OCI-LY7 (cell line): ENCODE results near the gene SPATA4. TPM values are rescaled to one million over a fixed set of nuclear protein-coding genes. Genes with fewer than 3 reads are reported as not detected.

Experiments
- BruUV-seq: library from RNA; stranded (reverse); fragments of 400-500 nt; replicated peaks from 2 replicates; lab custom pipeline; 2021; lab: Mats Ljungman, UMichigan
- CTCF ChIA-PET: fragments of 300-600 bp; sonication (Branson Sonifier 250); formaldehyde crosslinking; loops from one replicate; lab custom pipeline; 2022; ENCODE audit warnings: antibody characterized with exemption; ENCODE audit not compliant: unreplicated experiment; lab: Charles Lee
- POLR2A ChIA-PET: fragments of 300-600 bp; sonication (Branson Sonifier 250); formaldehyde crosslinking; loops from one replicate; lab custom pipeline; 2022; ENCODE audit warnings: antibody characterized with exemption; lab: Charles Lee
- DNase-seq: peaks from one replicate; pipeline ENCODE4 v3.0.0-alpha.2; 2015; ENCODE audit warnings: low spot score
- H2AFZ ChIP-seq: fragments of 200-600 bp; sonication (generic), shearing (Covaris generic); 2 replicates; pipeline ENCODE4 v1.6.1; 2014; ENCODE audit warnings: mild to moderate bottlenecking, antibody characterized with exemption, low read length, moderate library complexity
- H3K27ac ChIP-seq: fragments of 200-600 bp; sonication (generic); 2 replicates; pipeline ENCODE4 v1.5.1; 2014; ENCODE audit warnings: mixed run types, low read depth, mild to moderate bottlenecking, moderate library complexity, low read length, inconsistent platforms; ENCODE audit not compliant: poor library complexity, severe bottlenecking
- H3K36me3 ChIP-seq: fragments of 200-600 bp; sonication (generic); 2 replicates; pipeline ENCODE4 v1.6.1; 2014; ENCODE audit warnings: mild to moderate bottlenecking, antibody characterized with exemption, low read length, moderate library complexity, mixed read lengths; ENCODE audit not compliant: insufficient read depth
- H3K4me1 ChIP-seq: fragments of 200-600 bp; sonication (generic); 2 replicates; pipeline ENCODE4 v1.5.1; 2014; ENCODE audit warnings: mild to moderate bottlenecking, low read length; ENCODE audit not compliant: insufficient read depth, poor library complexity, severe bottlenecking
- H3K4me2 ChIP-seq: fragments of 200-600 bp; sonication (generic); 2 replicates; pipeline ENCODE4 v1.6.1; 2014; ENCODE audit warnings: mild to moderate bottlenecking, low read length
- H3K4me3 ChIP-seq: fragments of 200-600 bp; sonication (generic); 2 replicates; pipeline ENCODE4 v1.5.1; 2014; ENCODE audit warnings: mild to moderate bottlenecking, low read depth, low read length; ENCODE audit not compliant: poor library complexity, severe bottlenecking
- H3K79me2 ChIP-seq: fragments of 200-600 bp; sonication (generic); 2 replicates; pipeline ENCODE4 v1.6.1; 2016; ENCODE audit warnings: low read depth, mild to moderate bottlenecking, low read length, moderate library complexity, mixed read lengths; ENCODE audit not compliant: insufficient read depth
- H3K9me2 ChIP-seq: fragments of 200-600 bp; sonication (generic); 2 replicates; pipeline ENCODE4 v1.6.1; 2016; ENCODE audit warnings: mild to moderate bottlenecking, low read length, mixed read lengths; ENCODE audit not compliant: insufficient read depth
- H3K9me3 ChIP-seq: fragments of 200-600 bp; sonication (generic); 2 replicates; pipeline ENCODE4 v1.6.1; 2014; ENCODE audit warnings: mild to moderate bottlenecking, mixed run types, low read length, mixed read lengths
- H4K20me1 ChIP-seq: fragments of 200-600 bp; sonication (generic); 2 replicates; pipeline ENCODE4 v1.6.1; 2014; ENCODE audit warnings: mild to moderate bottlenecking, antibody characterized with exemption, low read length, moderate library complexity, mixed read lengths; ENCODE audit not compliant: insufficient read depth
- EZH2phosphoT487 ChIP-seq: fragments of 200-600 bp; sonication (generic); IDR thresholded peaks from 2 replicates; pipeline ENCODE4 v1.6.1; 2018; ENCODE audit warnings: low read depth, borderline replicate concordance, mild to moderate bottlenecking, mixed run types, antibody characterized with exemption, low read length, moderate library complexity, mixed read lengths
- intact Hi-C: fragments of 100-400 bp; cut with micrococcal nuclease; formaldehyde crosslinking; loops from one replicate; pipeline ENCODE4 v1.10.0; 2022; ENCODE audit not compliant: unreplicated experiment
- total RNA-seq, 2 experiments: library from RNA; depleted of rRNA in 1 of 2; stranded (reverse); fragments of >200 nt in 1 of 2; shearing (Covaris generic) in 1 of 2; gene quantifications; 2 replicates each; pipeline ENCODE4 v1.2.3, GENCODE V29; 2014 to 2022
- TF ChIP-seq, protein P1 (sequence below): fragments of 200-600 bp; sonication (generic); conservative IDR thresholded peaks from 2 replicates; pipeline ENCODE4 v1.5.1; 2014; ENCODE audit warnings: mild to moderate bottlenecking, antibody characterized with exemption, low read length, moderate library complexity, mixed read lengths

The SPATA4 gene
- total RNA-seq, 2 experiments from 2014 or later: not detected

DNA sequence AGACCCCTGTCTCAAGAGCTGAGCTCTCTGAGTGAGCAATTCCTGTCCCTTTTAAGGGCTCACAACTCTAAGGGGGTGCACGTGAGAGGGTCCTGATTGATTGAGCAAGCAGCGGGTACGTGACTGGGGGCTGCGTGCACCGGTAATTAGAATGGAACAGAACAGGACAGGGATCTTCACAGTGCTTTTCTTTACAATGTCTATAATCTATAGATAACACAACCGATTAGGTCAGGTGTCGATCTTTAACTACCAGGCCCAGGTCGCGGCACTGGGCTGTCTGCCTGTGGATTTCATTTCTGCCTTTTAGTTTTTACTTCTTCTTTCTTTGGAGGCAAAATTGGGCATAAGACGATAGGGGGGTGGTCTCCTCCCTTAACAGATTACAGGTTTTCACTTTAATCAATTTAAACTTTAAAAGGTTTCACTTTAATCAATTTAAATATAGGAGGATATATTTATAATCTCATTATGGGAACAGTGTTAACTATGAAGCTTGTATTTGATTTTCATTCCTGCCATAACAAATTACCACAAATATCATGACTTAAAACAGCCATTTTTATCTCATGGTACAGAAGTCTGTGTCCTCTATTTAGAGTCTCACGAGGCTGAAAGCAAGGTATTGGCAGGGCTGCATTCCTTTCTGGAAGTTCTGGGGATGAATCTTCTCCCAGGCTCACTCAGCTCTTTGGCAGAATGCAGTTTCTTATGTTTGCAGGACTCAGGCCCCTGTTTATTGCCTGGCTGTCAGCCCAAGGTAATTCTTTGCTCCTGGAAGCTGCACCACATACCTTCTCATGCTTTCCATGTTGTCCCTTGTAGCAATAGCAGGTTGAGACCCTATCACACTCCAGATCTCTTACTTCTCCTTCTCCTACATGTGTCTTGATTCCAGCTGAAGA is 5.2 kb downstream of the SPATA4 start:
- Histone ChIP-seq H3K27ac (no peak overlapping the region), H4K20me1 (no peaks in the 10 kb centered on the region), H3K4me2 (no peak overlapping the region), H3K36me3 (no peaks in the 10 kb centered on the region), H3K9me2 (no peaks in the 10 kb centered on the region), H3K4me1 (no peaks in the 10 kb centered on the region), H2AFZ (no peak overlapping the region), H3K4me3 (no peak overlapping the region), H3K79me2 (no peaks in the 10 kb centered on the region), H3K9me3 (no peaks in the 10 kb centered on the region)
- POLR2A ChIA-PET: interaction anchor here (1.5 kb wide), 1 partner anchor 116 kb away, joined by 4 read pairs; no protein-coding TSS in a partner anchor
- no peak for DNase-seq
- TF ChIP-seq EZH2phosphoT487: no peak
- TF ChIP-seq, protein P1, sequence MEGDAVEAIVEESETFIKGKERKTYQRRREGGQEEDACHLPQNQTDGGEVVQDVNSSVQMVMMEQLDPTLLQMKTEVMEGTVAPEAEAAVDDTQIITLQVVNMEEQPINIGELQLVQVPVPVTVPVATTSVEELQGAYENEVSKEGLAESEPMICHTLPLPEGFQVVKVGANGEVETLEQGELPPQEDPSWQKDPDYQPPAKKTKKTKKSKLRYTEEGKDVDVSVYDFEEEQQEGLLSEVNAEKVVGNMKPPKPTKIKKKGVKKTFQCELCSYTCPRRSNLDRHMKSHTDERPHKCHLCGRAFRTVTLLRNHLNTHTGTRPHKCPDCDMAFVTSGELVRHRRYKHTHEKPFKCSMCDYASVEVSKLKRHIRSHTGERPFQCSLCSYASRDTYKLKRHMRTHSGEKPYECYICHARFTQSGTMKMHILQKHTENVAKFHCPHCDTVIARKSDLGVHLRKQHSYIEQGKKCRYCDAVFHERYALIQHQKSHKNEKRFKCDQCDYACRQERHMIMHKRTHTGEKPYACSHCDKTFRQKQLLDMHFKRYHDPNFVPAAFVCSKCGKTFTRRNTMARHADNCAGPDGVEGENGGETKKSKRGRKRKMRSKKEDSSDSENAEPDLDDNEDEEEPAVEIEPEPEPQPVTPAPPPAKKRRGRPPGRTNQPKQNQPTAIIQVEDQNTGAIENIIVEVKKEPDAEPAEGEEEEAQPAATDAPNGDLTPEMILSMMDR: no peak
- intact Hi-C loops: loop anchor here (10.0 kb wide), 1 partner anchor 135 kb away; no protein-coding TSS in a partner anchor
- no TSS peak for BruUV-seq
- CTCF ChIA-PET: interaction anchor here (1.1 kb wide), 1 partner anchor 9 kb away, joined by 4 read pairs; no protein-coding TSS in a partner anchor

DNA sequence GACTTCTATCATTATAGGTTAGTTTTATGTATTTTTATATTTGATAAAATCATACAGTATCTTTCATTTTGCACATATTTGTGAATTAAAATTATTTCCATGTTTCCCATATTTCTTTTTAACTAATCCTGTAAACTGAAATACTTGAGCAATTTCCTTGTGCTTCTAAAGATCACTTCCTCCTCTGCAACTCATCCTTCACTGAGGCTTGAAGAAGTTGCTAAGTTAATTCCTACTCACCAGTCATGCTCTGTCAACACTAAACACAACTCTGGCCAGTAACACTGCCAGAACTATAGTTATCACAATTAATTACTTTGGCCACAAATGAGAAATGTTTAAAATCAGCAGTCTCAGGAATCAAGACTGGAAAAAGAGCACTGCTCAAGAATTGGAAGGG is 6.7 kb downstream of the SPATA4 start:
- Histone ChIP-seq H2AFZ (no peak overlapping the region), H3K4me3 (no peak overlapping the region), H3K4me2 (no peak overlapping the region), H3K9me3 (no peaks in the 10 kb centered on the region), H3K79me2 (no peaks in the 10 kb centered on the region), H4K20me1 (no peaks in the 10 kb centered on the region), H3K27ac (no peak overlapping the region), H3K36me3 (no peaks in the 10 kb centered on the region), H3K9me2 (no peaks in the 10 kb centered on the region), H3K4me1 (no peaks in the 10 kb centered on the region)
- intact Hi-C loops: no loop called here
- ChIA-PET POLR2A (no interaction called here), CTCF (no interaction called here)
- DNase-seq: no peak
- no TSS peak for BruUV-seq
- TF ChIP-seq EZH2phosphoT487: no peak
- TF ChIP-seq, protein P1: no peak

DNA sequence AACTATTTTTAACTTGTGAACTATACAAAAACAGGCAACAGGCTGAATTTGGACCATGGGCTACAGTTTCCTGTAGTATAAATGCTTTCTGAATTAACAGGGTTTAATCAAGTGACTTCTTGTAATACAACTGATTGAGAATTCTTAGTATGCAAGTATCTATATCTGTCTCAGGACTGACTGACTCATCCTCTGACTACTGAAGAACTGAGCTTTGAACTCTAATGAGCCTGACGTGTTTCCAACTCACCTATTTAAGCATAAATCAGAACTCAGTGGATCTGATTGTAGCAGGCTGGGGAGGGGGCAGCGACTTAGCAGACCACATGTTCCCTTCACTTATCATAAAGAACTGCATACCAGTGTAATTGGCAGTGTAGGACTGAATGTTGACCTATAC is 7.8 kb downstream of the SPATA4 start:
- POLR2A ChIA-PET: interaction anchor here (0.7 kb wide), 1 partner anchor 473 kb away, joined by 4 read pairs; no protein-coding TSS in a partner anchor
- TF ChIP-seq, protein P1: no peak
- TF ChIP-seq EZH2phosphoT487: no peak
- no peaks in the 10 kb centered on the region for H3K4me1 ChIP-seq
- no peak for DNase-seq
- H3K4me3 ChIP-seq: no peak overlapping the region
- BruUV-seq: no TSS peak
- H3K9me2 ChIP-seq: no peaks in the 10 kb centered on the region
- no peak overlapping the region for H2AFZ ChIP-seq
- no peaks in the 10 kb centered on the region for H4K20me1 ChIP-seq
- no peaks in the 10 kb centered on the region for H3K9me3 ChIP-seq
- H3K4me2 ChIP-seq: no peak overlapping the region
- H3K79me2 ChIP-seq: no peaks in the 10 kb centered on the region
- CTCF ChIA-PET: no interaction called here
- H3K36me3 ChIP-seq: no peaks in the 10 kb centered on the region
- H3K27ac ChIP-seq: no peak overlapping the region
- intact Hi-C loops: no loop called here
